Peyer's patch (tissue), 4 donors: Measurements from ENCODE around the gene ANOS1. TPM values are rescaled to one million over a fixed set of nuclear protein-coding genes. Genes with fewer than 3 reads are reported as not detected.

Source experiments
- DNase-seq, 3 donors: peaks; one replicate each; pipeline ENCODE4 v3.0.0-alpha.2; 2017 to 2019
- H3K27ac ChIP-seq, 4 donors: fragments of 200-600 bp; sonication (generic); one replicate each; pipeline ENCODE4 v1.5.1; 2016 to 2019
- H3K27me3 ChIP-seq, 2 donors: fragments of 200-600 bp; sonication (generic); one replicate each; pipeline ENCODE4 v1.5.1; 2019
- H3K36me3 ChIP-seq, 3 donors: fragments of 200-600 bp; sonication (generic); one replicate each; pipeline ENCODE4 v1.5.1; 2016 to 2019
- H3K4me1 ChIP-seq, 4 donors: fragments of 200-600 bp; sonication (generic); one replicate each; pipeline ENCODE4 v1.5.1; 2016 to 2019
- H3K4me3 ChIP-seq, 4 donors: fragments of 200-600 bp; sonication (generic); 1 replicate in 3 of 4; 2 replicates in 1 of 4; pipeline ENCODE4 v1.5.1; 2016 to 2019; ENCODE audit warnings: mild to moderate bottlenecking in 1 of 4
- H3K9me3 ChIP-seq, 4 donors: fragments of 200-600 bp; sonication (generic); one replicate each; pipeline ENCODE4 v1.5.1; 2016 to 2019; ENCODE audit warnings: mild to moderate bottlenecking in 1 of 4
- POLR2A ChIP-seq, 2 donors: fragments of 450-650 bp; IDR thresholded peaks; one replicate each; pipeline ENCODE4 v1.5.1; 2017; ENCODE audit warnings: antibody characterized with exemption in 2 of 2, mild to moderate bottlenecking in 2 of 2, moderate library complexity in 2 of 2
- total RNA-seq, 4 donors: library from RNA; depleted of rRNA; stranded (reverse); fragments of >200 nt; gene quantifications; one replicate each; pipeline ENCODE4 v1.1.0, GENCODE V29; 2016
- TF ChIP-seq, protein P1 (sequence below), 6 experiments: fragments of 450-650 bp in 4 of 6; fragments of 200-600 bp in 2 of 6; sonication (generic) in 1 of 6; IDR thresholded peaks; one replicate each; pipeline ENCODE4 v1.5.1; 2017 to 2019; ENCODE audit warnings: antibody characterized with exemption in 6 of 6, mild to moderate bottlenecking in 3 of 6, moderate library complexity in 1 of 6

Gene ANOS1
- total RNA-seq, 4 donors from 2014 or later = 0.19 to 2.5 TPM; not detected in 2

DNA sequence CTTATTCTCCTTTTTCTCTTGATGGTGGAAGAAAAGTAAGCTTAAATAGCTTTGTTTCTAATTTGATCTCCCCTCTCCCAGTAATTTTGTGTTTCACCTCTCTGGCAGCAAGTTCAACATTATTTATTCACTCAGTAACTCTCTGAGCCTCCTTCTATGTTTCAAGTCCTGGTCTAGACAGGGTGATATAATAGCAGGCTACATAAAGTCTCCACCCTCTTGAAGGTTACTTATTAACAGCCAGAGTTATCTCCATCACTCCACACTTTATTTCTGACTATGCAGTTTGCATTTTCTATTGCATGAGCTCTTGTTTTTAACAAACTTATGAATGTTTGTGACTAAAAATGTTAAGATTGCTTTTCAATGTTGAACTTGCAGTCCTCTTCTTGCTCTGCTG, 17.8 kb upstream of the ANOS1 start:
- Histone ChIP-seq H3K27ac (no peak overlapping the region), H3K36me3 (no peaks in the 10 kb centered on the region), H3K27me3 (no peaks in the 10 kb centered on the region), H3K9me3 (no peaks in the 10 kb centered on the region), H3K4me3 (no peak overlapping the region), H3K4me1 (no peaks in the 10 kb centered on the region)
- TF ChIP-seq, protein P1, sequence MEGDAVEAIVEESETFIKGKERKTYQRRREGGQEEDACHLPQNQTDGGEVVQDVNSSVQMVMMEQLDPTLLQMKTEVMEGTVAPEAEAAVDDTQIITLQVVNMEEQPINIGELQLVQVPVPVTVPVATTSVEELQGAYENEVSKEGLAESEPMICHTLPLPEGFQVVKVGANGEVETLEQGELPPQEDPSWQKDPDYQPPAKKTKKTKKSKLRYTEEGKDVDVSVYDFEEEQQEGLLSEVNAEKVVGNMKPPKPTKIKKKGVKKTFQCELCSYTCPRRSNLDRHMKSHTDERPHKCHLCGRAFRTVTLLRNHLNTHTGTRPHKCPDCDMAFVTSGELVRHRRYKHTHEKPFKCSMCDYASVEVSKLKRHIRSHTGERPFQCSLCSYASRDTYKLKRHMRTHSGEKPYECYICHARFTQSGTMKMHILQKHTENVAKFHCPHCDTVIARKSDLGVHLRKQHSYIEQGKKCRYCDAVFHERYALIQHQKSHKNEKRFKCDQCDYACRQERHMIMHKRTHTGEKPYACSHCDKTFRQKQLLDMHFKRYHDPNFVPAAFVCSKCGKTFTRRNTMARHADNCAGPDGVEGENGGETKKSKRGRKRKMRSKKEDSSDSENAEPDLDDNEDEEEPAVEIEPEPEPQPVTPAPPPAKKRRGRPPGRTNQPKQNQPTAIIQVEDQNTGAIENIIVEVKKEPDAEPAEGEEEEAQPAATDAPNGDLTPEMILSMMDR (IDR thresholded peaks at IDR 0.05) = no peak
- no peak for TF ChIP-seq POLR2A (IDR thresholded peaks at IDR 0.05)
- DNase-seq = no peak

DNA sequence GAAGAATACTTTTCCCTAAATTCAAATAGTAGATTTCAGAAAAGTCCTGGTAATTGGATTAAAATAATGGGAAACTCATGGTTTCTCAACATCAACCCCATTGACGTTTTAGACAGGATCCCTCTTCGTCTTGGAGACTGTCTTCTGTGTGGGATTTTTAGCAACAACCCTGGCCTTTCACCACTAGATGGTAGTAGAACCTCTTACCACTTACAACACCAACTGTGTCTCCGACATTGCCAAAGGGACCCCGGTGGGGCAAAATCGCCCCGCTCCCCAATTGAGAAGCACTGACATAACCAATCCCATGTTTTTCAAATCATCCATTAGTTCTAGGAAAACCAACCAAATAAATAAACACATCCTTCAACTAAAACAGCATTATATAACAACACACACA, 16.9 kb upstream of the ANOS1 start:
- H3K36me3 ChIP-seq = no peaks in the 10 kb centered on the region
- no peak overlapping the region for H3K4me3 ChIP-seq
- no peaks in the 10 kb centered on the region for H3K4me1 ChIP-seq
- no peak for DNase-seq
- H3K9me3 ChIP-seq = no peaks in the 10 kb centered on the region
- H3K27me3 ChIP-seq = no peaks in the 10 kb centered on the region
- TF ChIP-seq POLR2A (IDR thresholded peaks at IDR 0.05) = no peak
- TF ChIP-seq, protein P1 (IDR thresholded peaks at IDR 0.05) = peak in 4 of 6 experiments; percentile 12 to 26 (median 18)
- no peak overlapping the region for H3K27ac ChIP-seq

DNA sequence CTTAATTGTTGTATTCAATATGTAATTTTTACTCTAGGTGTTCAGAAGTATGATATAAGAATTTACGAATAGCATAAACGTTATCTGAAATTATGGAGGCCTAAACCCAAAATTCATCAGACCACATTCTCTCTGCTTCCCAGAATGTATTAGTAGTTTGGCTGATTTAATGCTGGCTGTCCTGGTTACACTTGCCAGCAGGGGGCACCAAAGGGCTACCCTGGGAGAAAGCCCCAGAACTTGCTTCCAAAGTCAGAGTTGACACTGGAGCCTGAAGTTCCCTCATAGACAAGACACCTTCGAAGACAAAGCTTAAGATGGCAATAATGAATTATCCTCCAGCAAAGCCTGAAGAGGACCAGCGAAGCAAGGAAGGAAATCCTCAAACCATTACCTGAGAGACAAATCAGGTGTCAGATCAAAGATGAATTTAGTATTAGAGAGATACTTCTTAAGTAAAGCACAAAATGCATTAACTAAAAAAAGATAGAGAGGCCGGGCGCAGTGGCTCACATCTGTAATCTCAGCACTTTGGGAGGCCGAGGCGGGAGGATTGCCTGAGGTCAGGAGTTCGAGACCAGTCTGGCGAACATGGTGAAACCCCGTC, 11.3 kb upstream of the ANOS1 start:
- H3K27me3 ChIP-seq = no peaks in the 10 kb centered on the region
- H3K4me3 ChIP-seq = no peak overlapping the region
- no peak overlapping the region for H3K27ac ChIP-seq
- TF ChIP-seq, protein P1 (IDR thresholded peaks at IDR 0.05) = peak in 5 of 6 experiments; percentile 36 to 59 (median 55)
- TF ChIP-seq POLR2A (IDR thresholded peaks at IDR 0.05) = no peak
- no peaks in the 10 kb centered on the region for H3K9me3 ChIP-seq
- no peaks in the 10 kb centered on the region for H3K36me3 ChIP-seq
- DNase-seq = peak; percentile 52 to 82 (median 53)
- H3K4me1 ChIP-seq = no peaks in the 10 kb centered on the region

DNA sequence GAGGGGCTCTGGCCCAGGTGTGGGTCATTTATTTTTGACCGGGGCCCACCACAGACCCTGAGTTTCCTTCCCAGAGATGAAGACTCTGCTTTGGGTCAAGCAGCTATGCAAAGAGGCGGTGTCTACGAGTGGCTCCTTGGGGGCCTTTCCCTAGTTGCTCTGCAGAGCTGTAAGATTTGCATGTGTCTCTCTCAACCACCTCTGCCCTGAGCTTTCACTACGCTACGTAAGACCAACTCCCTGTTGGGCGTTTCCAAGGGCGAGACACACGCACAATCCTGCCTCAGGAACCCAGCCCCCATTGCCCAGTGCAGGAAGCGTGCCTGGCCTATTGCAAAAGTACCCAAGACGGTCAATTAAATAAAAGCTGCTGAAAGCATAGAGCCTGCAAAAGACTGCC, 10.0 kb upstream of the ANOS1 start:
- TF ChIP-seq, protein P1 (IDR thresholded peaks at IDR 0.05) = no peak
- TF ChIP-seq POLR2A (IDR thresholded peaks at IDR 0.05) = no peak
- H3K4me1 ChIP-seq = no peaks in the 10 kb centered on the region
- no peak overlapping the region for H3K4me3 ChIP-seq
- H3K9me3 ChIP-seq = no peaks in the 10 kb centered on the region
- no peaks in the 10 kb centered on the region for H3K27me3 ChIP-seq
- no peak for DNase-seq
- H3K36me3 ChIP-seq = no peaks in the 10 kb centered on the region
- no peak overlapping the region for H3K27ac ChIP-seq

DNA sequence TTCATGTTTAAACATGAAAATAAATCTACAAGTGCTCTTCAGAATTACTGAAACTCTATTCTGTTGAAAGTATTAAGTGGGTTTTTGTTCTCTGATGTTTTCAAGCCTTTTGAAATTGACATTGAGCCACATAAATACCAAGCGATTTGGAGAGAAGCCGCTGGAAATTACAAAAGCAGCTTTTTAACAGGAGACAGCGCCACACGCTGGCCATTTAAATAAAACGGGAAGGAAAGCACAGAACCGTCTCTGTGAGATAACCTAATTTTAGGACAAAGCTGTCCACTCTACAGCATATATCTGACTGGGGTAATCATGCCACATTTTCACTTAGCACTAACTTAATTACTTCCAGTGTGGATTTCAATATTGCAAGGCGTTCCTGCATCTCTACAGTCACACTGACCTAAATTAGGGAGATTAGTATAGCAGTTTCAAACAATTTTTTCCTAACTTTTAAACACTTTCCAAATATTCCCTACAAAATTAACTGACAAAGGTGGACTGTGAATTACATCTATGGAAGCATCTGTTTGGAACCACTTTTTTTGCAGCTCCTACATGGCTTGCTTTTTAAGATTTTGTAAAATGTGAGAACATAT, 6.8 kb upstream of the ANOS1 start:
- peak in 1 of 3 donors; percentile 61 for DNase-seq
- TF ChIP-seq, protein P1 (IDR thresholded peaks at IDR 0.05) = peak in 4 of 6 experiments; percentile 44 to 54 (median 52)
- TF ChIP-seq POLR2A (IDR thresholded peaks at IDR 0.05) = no peak
- no peak overlapping the region for H3K27ac ChIP-seq
- H3K4me3 ChIP-seq = no peak overlapping the region
- no peaks in the 10 kb centered on the region for H3K9me3 ChIP-seq
- H3K36me3 ChIP-seq = no peaks in the 10 kb centered on the region
- no peaks in the 10 kb centered on the region for H3K27me3 ChIP-seq
- H3K4me1 ChIP-seq = no peaks in the 10 kb centered on the region
